Stimulated activated CD4-positive, alpha-beta T cell treated with anti-CD3 and anti-CD28 coated beads, Interleukin-4, amount 100 ng/mL, for 1 hour (primary cell): ENCODE results near the gene SLC38A3.
"Not testable (repeated sequence)": the region's sequence is repeated elsewhere in the genome, so short reads cannot be mapped to it uniquely, and the experiment has no call there.

ENCODE experiments used
- DNase-seq: peaks from one replicate; pipeline ENCODE4 v3.0.0-alpha.2; 2020

The SLC38A3 gene

DNA sequence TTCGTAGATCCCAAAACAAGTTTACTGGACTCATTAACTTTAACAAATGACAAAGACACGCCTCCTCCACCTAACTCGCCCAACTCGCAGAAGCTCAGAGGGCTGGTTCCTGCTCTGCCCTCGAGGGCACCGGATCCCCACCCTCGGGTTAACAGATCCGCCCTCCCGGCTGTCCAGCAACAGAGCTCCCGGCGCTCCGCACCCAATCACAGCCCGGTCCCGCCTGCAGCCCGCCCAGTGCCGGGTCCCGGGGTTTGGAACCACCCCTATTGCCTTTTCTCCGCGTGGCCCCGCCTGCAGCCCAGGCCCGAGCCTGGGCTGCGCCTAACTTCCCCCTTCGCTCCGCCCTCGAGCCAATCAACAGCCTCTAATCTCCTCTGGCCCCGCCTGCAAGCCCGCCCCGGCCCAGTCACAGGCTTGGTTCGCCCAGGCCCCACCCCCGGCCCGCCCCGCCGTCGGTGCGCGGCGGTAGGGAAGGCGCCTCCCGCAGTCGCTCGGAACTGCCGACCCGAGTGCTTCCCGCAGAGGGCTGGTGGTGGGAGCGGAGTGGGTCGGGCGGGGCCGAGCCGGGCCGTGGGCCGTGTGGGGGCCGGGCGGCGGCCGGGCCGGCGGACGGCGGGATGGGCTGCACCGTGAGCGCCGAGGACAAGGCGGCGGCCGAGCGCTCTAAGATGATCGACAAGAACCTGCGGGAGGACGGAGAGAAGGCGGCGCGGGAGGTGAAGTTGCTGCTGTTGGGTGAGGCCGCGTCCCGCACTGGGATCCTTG is 30.8 kb downstream of the SLC38A3 start, which contains the start of gene GNAI2:
Gene GNAI2, plus strand, starts transcription at position 489 of the 768 bp plus-strand sequence. Its CDS starts 132 bp downstream, at position 621.
- peak; percentile 99 for DNase-seq

DNA sequence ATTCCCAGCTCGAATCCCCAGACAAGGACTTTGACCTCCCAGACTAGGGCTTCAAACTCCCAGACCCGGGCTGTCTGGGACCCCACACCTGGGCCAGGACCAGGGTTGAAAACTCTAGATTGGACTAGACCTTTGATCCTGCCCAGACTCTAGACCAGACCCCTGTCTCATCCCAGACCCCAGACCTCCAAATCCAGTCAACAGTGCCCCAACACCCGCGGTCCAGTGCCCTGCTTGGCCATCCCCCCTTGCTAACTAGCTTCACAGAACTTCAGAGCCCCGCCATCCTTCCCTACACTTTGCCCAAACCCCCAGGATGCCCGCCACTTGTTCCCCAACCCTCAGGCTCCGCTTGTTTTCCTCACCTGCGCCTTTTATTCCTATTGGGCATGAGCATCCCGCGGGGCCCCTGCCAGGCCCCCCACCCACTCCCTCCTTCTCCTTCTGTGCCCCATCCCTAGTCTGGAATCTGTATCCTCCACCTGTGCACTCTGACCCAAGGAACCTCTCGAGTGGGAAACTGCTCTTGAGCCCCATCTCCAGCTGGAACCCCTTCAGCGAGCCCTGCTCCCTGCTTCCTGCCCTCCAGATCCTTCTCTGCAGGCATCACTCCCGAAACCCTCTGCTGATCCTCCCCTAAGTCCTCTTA is 31.5 kb downstream of the SLC38A3 start:
- no peak for DNase-seq

DNA sequence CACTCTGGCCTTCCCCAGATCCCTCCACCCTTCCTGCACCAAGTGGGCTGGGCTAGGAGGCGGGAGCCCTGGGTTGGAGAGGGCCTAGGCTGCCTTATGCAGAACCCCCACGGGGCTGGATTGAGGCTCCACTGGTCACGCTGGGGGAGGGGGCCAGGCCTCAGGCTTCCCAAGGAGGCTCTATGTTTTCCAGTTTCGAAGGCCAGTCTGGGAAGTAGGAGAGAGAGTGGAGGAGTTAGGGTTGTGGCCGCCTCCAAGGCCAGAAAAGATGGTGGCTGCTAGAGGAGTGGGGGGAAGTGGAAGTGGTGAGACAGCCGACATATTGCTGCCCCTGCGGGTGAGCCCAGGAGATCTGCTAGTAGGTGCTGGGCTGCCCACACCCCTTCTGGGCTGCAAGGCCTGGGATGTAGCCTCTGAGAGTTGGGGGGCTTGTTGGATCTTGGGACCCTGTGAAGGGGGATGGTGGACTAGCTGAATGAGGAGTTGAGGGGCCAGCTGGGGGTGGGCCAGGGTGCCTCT is 32.1 kb downstream of the SLC38A3 start:
- DNase-seq = no peak

DNA sequence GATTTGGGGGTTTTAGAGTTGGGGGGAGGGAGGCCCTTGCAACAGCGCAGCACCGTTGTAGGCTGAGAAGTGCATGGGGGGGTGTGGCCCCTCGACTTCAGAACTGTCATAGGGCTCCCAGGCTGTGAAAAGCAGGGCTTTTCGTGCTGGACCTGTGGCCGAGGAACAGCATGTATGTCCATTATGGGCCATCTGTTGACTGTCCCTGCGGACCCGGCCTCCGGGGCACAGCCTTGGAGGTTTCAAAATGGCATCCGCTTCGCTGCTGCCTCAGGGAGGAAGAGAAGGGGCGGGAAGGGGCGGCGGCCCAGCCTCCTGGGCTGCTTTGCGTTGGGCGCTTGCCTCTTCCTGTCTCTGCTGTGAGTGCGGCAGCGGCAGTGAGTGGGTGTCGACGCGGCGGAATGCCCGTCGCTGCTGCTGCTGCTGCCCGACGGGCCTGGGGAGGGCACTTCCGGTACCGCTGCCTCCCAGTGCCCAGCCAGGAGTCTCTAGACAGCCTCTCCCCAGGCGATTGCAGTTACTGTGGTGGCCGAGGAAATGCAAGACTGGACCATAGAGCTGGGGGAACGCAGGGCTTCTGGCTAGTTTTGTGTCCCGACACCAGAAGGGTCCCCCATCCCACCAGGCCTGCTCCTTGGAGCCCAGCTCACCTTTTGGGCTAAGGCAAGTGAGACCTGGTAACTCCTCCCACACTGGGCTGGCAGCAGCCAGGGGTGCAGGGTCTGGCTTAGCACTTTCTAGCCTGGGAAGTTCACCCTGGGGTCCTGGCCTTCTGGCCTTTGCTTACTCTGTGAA is 32.9 kb downstream of the SLC38A3 start:
- peak; percentile 87 for DNase-seq

DNA sequence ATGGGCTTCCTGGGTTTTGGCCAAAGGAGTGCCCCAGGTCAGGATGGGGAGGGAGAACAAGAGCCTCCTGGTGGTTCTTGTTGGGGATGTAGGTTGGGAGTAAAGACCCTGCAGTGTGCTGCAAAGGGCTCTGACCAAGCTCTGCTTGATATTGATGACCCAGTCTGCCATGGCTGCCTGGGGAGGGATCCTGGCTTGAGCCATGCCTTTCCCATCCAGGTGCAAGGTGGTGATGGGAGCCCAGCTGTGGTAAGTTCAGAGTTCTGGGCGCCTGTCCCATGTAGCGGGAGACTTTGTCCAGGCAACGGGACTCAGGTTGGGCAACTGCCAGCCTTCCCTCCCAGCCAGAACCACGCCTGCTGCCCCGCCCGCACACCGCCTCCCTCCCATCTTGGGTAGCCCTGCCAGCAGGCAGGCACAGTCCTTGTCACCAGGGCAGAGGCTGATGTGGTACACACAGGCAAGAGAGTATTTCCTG is 33.5 kb downstream of the SLC38A3 start:
- DNase-seq = no peak

DNA sequence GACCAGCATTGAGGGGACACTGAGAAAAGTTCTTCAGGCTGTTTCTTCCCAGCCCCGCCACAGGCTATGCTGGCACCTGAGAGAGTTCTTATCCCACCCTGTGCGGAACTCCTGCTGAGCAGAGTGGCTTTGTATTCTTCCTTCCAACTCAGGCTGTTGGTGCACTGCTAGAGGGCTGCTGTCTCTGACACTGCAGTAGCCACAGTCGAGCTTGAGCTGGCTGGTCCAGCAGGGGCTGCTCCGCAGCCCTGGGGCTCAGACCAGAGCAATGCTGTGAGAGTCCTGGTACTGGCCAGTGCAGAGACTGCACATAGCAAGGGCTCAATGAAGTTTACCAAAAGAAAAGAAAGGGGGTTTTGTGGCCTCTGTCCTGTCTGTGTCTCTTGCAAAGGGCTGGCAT is 34.6 kb downstream of the SLC38A3 start:
- DNase-seq = no peak

DNA sequence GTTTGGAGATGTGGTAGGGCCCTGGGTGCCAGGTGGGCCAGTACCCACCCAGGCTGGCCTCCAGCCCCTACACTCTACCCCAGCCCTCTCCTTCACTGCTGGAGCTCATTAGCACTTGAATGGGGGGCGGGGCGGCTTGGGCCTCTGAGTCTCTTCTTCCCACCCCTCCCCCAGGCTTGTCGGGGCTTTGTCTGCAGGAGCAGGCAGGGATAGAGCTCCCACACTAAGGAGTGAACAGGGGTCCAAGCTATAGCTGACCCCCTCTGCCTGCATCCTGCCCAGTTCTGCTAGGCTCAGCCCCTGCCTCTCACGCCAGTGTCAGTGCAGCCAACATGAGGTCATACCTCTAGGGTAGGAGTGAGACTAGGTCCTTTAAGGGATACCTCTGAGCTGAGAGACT is 36.1 kb downstream of the SLC38A3 start:
- no peak for DNase-seq

DNA sequence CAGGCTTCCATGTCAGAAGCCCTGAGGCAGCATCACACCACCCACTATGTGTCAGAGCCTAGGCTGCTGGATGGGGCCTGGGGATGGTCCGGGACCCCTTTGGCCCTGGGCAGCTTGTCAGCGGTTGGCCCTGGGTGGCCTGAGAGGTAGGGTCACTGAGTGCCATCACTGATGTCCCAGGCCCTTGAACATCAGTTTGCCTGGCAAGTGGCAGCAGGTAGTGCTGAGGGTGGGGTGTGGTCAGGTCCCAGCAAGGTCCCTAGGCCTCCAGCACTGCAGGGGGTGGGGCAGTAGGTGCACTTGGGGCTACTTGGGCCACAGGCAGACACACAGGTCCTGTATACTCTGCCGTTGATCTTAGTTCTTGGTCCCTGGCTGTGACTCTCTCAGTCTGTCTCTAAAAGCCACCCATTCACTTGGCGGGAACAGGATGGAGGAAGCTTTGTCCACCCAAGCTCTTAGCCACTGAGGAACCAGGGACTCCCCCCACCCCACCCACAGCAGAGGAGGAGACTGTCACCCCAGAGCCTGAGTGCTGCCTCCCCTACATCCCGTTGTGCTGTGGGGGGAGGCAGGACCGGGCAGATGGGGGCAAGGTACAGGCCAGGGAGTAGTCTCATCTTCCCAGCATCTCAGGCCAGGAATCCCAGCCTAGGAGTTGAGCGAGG is 36.8 kb downstream of the SLC38A3 start:
- no peak for DNase-seq

DNA sequence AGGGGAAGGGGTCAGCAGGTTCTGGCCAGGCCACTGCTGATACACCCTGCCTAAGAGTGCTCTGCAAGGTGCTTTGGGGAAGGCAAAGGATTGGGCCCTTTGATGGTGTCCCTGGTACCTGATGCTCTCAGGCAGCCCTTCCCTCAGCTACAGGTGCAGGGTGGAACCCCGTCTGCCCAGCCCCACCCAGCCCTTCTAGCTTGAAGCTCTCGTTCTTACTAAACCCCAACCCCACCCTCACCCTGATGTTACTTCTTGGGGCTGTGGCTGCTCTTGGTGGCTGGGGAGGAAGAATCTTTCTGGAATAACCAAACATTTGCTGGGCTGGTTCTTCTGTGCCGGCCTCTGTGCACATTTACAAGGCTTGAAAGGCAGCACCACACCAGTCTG is 37.3 kb downstream of the SLC38A3 start:
- DNase-seq = no peak

DNA sequence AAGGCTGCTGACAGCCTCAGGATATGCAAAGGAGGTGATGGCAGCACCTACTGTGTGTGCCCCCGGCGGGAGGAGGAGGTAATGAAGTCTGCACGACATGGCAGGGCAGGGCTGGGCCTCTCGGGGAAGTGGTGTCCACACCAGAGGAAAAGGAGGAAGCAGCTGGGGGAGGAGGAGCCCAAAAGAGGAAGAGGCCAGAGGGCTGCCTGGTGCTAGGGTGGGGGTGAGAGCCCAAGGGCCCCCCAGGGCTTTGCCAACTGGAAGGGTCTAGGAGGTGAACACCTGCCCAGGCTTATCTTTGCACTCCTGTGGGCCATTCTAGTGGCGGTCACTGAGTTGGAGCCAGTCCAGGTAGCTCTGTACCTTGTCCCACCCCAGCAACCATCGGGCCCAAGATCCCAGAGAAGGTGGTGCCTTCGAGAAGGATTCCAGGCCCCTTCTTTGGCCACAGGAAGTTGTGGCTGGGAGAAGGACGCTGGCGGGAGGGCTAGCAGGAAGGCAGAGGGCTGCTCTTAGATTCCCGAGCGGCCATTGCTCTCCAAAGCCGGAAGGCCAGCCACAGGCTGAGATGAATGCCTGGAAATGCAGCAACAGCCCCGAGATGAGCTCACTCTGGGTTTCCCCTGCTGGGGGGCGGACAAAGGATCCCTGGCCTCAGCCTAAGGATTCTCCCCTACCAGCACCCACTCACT is 37.9 kb downstream of the SLC38A3 start:
- peak; percentile 45 for DNase-seq

DNA sequence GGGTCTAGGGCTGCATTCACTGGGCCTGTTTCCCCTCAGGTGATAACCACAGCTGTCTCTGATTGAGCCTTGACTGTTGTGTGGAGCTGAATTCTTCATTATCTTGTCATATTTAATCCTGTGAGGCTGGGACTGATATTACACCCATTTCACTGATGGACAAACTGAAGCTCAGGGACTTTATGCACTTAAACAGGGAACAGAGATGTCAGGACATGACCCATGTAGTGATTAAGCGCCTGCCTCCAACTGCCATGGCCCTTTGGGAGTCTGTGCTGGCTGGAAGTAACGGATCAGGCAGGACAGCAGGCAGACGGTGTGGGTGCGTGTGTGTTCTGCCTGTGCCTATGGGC is 38.4 kb downstream of the SLC38A3 start:
- no peak for DNase-seq

DNA sequence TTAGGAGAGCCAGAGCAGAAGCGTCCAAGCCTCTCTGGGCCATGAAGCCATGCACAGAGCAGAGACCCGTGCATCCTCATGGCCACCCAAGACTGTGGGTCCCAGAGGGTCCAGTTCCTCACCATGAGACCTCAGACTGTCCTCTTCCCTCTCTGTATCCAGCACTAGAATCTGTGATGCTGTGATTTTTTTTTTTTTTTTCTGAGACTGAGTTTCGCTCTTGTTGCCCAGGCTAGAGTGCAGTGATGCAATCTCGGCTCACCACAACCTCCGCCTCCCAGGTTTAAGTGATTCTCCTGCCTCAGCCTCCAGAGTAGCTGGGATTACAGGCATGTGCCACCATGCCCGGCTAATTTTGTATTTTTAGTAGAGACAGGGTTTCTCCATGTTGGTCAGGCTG is 39.7 kb downstream of the SLC38A3 start:
- not testable (repeated sequence) for DNase-seq

DNA sequence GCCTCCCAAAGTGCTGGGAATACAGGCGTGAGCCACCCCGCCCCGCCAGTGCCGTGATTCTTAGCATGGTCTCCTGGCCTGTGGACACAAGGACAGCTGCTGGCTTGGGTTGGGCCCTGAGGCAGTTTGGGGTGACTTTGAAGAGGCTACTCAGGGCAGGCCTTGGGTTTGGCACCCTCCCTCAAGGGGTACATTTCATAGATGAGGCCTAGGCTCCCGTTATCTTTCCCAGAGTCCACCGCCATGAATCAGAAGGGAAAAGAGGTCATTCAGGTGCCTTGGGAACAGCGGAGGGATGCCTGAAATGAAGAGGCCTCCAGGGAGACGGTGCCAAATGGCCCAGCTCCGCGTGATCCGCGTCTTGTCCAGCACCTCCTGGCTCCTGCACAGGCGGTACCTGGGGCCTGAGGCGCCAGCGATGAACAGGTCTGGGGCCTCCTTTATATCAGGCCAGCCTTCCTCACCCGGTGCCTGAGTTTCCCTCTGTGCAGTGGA is 40.2 kb downstream of the SLC38A3 start:
- no peak for DNase-seq

DNA sequence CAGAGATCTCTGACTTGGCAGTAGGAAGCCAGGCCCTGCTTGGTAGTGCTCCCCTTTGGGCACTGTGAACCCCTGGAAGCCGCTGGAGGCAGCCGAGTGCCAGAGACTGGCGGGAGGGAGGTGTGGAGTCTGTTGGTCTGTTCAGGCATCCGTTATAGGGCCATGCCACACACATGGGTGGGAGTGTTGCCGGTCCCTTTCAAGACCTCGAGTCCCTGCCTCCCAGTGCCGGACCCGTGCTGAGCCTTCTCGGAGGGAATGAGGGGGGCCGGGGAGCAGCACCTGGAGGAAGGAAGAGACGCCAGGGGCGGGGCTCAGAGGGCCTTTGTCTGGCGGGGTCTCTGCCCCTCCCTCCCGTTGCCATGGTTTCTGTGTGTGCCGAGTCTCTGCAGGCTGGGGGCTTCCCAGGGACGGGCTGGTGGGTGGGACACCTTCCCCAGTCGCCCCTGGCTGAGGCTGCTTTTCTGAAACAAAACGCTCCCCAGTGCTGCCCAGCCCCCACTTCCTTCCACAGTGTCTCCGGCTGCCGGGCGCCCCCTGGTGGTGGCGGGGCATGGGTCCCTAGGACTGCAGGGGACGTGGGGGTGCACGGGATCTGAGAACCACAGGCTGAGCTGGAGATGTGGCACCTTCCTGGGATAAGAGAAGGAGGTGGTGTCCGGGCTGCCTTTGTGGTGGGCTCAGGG is 40.9 kb downstream of the SLC38A3 start:
- DNase-seq = peak; percentile 98

DNA sequence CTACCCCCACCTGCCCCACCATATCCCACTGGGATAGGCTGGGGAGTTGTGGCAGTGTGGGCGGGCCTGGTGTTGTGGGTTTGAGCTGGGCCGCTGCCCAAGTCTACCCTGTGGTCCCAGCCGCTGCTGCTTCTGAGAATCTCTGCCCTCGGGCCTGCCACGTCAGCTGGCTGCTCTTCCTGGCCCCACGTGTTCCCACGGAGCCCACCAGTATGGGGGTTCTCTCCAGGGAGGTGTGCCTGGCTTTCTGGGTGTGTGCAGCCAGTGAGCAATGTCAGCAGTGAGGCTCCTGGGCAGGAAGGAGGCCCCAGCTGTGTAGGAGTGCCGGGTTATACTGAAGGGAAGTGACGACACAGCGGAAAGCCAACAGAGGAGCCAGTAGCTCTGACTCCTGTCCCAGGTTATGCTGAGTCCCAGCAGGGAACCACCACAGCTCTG is 41.5 kb downstream of the SLC38A3 start:
- DNase-seq = peak; percentile 78

DNA sequence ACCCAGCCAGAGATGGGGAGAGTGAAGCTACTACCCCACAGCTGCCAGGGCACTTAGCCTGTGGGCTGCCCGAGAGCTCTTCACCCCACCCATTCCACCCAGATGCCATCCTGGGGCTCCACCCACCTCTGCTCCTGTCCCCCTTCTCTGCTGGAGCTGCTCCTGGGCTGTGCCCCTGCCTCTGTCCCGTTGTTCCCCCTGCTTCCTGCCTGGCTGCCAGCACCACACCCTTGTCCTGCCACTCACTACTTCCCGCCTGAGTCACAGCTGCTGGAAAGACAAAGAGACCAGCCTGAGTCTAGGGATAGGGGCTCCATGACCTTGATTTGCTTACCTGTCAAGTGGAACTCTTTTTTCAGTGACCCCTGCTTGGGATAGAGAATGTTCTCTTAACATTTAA is 43.3 kb downstream of the SLC38A3 start:
- no peak for DNase-seq

DNA sequence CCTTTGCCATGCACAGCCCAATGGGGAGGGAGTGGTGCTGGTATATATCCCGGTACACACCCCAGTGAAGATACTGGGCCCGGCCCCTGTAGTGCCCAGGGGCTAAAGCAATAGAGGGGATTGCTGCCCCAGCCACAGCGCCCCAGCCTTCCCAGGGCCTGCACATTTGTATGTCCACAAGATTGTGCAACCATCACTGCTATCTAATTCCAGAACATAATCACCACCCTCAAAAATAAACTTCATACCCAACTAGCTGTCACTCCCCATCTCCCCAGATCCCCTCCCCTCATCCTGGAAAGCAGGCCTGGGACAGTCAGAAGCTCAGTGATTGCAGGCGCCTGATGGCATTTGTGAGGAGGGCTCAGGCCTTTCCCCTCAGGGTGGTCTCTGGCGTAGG is 44.4 kb downstream of the SLC38A3 start:
- DNase-seq = no peak

DNA sequence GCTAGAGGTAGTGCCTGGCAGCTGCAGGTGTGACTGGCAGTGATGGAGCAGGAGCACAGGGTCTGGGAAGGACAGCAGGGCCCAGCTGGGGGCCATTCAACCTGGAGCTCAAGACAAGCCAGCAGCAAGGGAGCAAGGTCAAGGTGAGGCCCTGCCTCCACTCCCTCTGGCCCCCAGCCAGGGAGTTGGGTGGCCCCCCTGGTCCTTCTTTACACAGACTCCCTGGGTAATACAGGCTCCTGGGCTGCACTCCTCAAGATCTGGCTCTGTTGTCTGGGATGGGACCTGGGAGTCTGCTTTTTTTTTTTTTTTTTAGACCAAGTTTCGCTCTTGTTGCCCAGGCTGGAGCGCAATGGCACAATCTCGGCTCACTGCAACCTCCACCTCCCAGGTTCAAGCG is 45.4 kb downstream of the SLC38A3 start:
- DNase-seq = no peak

DNA sequence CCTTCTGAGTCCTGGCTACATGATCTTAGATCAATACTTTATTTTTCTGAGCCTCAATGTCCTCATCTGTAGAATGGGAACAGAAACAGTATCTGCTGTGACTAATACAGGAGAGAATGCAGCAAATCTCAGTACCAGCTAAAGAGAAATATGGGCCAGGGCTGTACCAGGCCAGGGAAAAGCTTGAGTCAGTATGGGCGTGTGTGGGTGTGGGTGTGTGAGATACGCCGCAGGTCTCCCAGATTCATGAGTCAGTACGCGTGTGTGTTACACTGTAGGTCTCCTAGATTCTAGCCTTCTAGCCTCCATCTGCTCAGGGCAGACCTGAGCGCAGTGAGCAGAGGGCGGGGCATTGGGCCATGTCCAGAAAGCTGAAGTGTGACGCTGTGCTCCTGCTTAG is 46.1 kb downstream of the SLC38A3 start:
- DNase-seq = peak; percentile 55

DNA sequence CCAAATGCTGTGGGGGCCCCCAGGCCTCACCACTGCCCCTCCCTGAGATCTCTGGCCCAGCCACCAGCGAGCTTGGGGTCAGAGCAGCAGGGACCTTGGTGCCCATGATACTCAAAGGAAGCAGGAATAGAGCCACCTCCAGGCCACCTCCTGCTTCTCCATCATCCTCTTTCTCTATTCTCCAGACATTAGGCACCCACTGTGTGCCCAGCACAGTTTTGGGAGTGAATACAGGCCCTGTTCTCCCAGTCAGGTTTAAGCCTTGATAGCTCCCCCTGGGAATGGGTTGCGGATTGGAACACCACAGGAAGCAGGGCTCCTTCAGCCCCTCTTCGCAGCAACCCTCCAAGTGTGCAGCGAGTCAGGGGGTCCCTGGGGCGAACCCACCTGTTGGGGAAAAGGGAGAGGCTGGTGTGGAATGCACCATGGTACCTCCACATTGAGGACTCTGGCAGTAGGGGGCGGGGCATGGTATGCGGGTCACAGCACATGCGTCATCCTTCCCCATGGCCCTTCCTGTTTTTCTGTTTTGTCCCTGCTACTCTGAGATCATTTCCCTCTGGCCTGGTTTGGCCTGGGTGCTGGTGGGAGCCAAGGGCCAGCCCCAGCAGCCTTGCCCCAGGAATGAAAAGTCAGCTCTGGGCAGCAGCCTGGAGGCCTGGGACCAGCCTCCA is 49.6 kb downstream of the SLC38A3 start:
- DNase-seq = no peak

DNA sequence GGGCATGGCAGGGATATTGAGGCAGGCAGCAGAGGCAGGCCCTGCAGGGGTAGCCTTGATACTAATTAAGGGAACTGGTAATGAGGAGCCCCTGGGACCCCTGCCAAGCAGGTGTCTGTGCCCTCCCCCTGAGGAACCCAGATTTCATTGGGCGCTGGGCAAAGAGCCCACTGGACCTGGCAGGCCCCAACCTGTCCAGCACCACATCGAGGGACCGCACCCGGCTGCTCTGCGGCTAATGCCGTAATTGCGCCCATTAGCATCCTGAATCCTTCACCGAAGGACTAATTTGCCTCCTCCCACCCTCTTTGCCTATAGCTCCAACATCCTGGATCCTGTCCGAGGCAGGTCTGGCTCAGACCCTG is 50.2 kb downstream of the SLC38A3 start:
- DNase-seq = no peak
